Measurements from ENCODE around the gene LUC7L.

The LUC7L gene

GRCh38 chr16:143047-143446, 86.2 kb downstream of the LUC7L start:
- no peak for DNase-seq (ENCODE audit: low read depth in 2 of 2)

GRCh38 chr16:142405-142967, 86.8 kb downstream of the LUC7L start:
- no peak for DNase-seq (ENCODE audit: low read depth in 2 of 2)

GRCh38 chr16:140175-140857, 88.9 kb downstream of the LUC7L start:
- DNase-seq (ENCODE audit: low read depth in 2 of 2), result no peak

Data from stimulated activated CD8-positive, alpha-beta memory T cell treated with anti-CD3 and anti-CD28 coated beads, Interleukin-15, amount 100 ng/mL, for 4 hours (primary cell).